ENCODE data around the gene VPREB1.

- TF ChIP-seq CTCF (IDR thresholded peaks at IDR 0.05) (no peak), POLR2AphosphoS5 (IDR thresholded peaks at IDR 0.05) (no peak)
These were observed 26.3 kb upstream of the VPREB1 start for GRCh38 chr22:22218302-22218701.

Measured in prostate gland (tissue), 2 donors.